C4-2B (cell line): ENCODE data around the gene ANKFY1.

Experiments used
- ZFX ChIP-seq: fragments of 450-650 bp; IDR thresholded peaks from 2 replicates; pipeline ENCODE4 v1.6.1; 2017
- TF ChIP-seq, protein P1 (sequence below): fragments of 450-650 bp; conservative IDR thresholded peaks from 2 replicates; pipeline ENCODE4 v1.5.1; 2017; ENCODE audit warnings: mild to moderate bottlenecking

DNA sequence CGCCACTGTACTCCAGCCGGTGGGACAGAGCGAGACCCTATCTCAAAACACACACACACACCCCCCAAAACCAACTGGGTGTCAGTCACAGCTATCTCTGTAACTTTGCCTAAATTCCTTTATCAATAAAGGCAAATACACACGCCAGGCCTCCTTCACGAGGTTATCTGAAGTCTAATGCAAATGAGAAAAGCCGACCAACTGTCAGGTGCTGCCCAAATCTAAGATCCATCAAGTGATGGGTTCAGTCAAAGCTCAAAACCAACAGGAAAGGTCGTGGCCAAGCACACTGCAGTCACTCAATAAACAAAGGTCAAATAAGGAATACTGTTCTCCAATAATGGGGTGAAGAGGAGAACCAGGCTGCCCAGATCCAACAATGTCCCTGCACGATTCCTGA, 1.1 kb downstream of the ANKFY1 start:
- TF ChIP-seq, protein P1, sequence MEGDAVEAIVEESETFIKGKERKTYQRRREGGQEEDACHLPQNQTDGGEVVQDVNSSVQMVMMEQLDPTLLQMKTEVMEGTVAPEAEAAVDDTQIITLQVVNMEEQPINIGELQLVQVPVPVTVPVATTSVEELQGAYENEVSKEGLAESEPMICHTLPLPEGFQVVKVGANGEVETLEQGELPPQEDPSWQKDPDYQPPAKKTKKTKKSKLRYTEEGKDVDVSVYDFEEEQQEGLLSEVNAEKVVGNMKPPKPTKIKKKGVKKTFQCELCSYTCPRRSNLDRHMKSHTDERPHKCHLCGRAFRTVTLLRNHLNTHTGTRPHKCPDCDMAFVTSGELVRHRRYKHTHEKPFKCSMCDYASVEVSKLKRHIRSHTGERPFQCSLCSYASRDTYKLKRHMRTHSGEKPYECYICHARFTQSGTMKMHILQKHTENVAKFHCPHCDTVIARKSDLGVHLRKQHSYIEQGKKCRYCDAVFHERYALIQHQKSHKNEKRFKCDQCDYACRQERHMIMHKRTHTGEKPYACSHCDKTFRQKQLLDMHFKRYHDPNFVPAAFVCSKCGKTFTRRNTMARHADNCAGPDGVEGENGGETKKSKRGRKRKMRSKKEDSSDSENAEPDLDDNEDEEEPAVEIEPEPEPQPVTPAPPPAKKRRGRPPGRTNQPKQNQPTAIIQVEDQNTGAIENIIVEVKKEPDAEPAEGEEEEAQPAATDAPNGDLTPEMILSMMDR: no peak
- TF ChIP-seq ZFX: no peak
